ENCODE measurements around the gene SYNC.

Gene SYNC

GRCh38 chr1:32702599-32703478 is at the start of gene SYNC:
SYNC (minus strand) TSS chr1:32702770; CDS start chr1:32702660, 110 bp downstream.
- no peak for DNase-seq

- DNase-seq: no peak
These were observed 47.2 kb upstream of the SYNC start for GRCh38 chr1:32749771-32750170.

DNA sequence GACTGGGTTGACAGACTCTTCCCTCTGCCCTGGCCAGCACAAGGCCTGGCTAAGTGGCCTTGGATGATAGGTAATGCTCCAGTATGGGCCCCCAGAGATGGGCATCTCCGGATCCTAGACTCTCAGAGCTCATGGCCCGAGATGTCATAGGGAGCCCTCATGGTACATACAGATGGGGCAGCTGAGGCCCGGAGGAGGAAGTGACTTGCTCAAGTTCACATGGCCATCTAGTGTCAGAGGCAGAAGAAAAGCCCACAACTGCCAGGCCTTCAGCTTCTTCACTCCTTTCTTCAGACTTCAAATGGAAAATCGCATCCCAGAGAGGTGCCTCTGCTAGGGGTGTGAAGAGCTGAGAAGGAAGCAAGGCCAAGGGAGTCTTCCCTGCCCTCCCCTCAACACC is 46.8 kb upstream of the SYNC start:
- no peak for DNase-seq

DNA sequence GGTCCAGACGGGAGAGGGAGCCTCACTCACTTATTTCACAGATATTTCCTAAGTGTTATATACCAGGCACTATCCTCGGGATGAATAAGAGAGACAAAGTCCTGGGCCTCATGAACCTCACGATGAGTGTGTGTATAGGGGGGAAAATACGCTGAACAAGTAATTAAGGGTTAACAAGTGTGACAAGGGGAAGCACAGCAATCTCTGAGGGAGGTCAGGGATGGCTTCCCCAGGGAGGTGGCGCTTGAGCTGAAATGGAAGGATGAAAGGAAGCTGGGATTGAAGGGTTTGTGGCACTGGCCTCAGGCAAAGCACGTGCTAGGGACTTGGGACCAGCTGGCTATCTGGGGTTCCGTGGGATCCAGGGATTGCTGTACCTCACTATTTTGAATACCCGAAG is 46.4 kb upstream of the SYNC start:
- DNase-seq: no peak

- DNase-seq: no peak
These were observed 45.8 kb upstream of the SYNC start for GRCh38 chr1:32748348-32748747.

DNA sequence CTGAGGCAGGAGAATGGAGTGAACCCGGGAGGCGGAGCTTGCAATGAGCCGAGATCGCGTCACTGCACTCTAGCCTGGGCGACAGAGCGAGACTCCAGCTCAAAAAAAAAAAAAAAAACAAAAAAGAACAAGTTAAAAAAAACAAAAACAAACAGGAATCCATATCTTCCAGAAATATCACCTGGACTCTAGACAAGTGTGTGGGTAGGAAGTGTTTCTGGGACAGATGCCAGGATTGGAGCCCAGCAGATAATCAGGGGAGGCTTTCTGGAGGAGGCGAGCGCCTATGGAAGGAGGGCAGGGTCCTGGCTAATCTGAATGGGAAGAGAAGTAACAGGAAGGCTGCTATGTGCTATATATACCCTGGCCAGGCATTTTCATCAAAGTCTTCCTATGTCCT is 43.6 kb upstream of the SYNC start:
- peak; percentile 10 for DNase-seq

DNA sequence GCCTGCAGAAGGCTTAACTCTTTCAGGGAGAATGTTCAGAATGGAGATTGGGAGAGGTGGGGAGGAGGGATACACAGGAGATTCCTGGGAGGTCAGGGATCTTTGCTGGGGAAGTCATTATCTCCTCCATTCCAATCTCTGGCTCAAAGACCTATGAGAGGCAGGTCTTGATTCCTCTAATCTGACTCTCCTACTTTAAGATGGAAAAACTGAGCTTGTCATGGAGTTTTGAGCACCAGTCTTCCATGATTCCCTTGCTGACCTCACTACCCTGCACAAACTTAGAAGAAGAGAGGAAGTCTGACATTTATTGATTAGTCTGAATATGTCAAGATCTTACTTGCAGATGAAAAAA is 41.5 kb upstream of the SYNC start:
- DNase-seq: no peak

- DNase-seq: no peak
These were observed 41.0 kb upstream of the SYNC start for GRCh38 chr1:32743380-32744070.

DNA sequence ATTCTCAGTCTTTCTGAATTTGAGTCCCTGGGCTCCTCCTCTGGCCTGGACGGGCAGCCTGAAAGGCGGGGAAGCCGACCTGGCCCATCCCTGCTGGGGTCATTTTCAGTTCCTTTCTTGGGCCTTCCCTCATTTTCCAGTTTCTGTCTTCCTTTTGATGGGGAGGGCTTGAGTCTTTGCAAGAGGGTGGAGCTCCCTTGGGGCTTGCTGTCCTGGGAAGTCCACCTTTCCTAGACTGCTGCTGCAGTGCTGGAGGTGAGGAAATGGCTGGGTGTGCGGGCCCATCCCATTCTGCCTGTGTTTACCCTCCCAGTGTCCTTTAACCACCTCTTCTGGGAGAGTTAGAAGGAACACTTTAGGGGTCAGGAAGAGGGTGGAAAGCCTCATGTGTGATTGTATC is 40.4 kb upstream of the SYNC start:
- no peak for DNase-seq

DNA sequence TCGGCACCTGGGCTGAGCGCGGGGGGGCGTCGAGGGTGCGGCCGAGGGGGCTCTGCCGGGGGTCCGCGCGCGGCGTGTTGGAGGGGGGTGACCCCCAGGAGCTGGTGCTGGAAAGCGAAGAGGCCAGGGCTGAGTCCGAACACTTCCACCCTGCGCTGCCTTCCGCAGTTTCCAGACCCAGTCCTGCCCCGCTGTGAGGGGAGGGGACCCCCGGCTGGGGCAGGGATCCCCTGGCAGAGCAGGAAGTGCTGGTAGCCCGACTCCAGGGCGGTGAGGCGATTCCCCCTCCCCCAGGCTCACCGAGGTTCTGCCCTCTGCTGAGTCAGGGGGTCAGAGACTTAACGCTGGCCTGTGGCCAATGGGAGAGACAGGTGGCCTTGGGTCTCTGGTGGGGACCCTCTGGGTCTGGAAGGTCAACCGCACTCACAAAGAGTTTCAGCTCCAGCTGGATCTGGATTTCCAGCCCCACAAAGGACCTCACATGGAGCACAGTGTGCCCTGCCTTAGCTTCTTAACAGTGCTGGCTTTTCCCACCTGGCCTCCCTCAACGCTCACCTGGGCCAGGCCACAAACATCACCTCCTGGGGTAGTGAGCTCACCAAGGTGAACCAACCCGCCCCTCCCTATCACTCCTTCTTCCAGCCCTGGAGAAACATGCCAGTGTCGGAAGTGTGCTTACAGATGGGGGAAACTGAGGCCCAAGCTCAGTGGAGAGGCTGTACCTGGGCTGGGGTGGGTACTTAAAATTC is 39.8 kb upstream of the SYNC start:
- no peak for DNase-seq

GRCh38 chr1:32741413-32742198 is 39.0 kb upstream of the SYNC start:
- no peak for DNase-seq

- DNase-seq: no peak
These were observed 38.5 kb upstream of the SYNC start for GRCh38 chr1:32741059-32741412.

DNA sequence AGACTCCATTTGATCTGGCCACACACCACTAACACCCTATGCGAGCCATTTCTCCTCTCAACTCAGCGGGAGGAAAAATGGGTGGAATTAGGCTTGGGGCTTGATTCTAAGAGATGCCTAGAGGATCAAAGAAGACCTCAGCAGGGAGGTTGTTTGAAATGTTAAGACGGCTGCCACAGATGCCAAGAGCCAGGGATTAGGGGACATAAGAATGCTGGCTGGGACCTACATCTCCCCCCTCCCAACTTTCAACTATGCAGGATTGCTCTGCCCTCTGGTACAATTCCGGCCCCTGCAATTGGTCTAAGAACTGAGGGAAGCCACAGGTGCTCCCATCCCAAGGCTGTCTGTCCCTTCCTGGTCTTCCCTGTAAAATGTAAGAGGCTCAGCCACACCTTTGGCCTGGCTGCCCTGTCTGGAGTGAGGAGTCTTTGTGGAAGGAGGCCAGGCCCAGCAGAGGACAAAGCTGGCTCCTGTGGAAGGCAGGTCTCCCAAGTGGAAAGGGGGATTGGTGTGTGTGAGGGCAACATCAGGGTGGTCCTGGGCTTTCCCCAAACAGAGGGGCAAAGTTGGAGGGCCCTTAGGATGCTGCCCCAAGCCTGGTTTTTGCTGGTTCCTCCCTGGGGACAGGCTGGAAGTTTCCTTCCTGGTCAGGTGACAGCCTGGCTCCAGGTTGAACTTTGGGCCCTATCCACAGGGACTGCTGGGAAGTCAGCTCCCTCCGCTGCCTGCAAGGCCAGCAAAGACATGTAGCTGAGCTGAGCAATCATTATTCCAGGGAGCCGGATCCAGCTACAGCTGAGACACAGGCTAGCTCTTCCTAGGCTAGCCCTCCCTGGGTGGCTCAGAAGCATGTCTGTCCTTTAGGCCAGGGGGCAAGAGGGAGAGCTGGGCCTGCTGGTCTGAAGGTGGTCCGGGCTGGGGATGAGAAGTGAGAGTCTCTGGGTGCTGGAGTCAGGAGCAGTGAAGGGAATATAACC is 34.5 kb upstream of the SYNC start:
- DNase-seq: no peak

GRCh38 chr1:32733582-32734321 is 31.2 kb upstream of the SYNC start:
- DNase-seq: no peak

DNA sequence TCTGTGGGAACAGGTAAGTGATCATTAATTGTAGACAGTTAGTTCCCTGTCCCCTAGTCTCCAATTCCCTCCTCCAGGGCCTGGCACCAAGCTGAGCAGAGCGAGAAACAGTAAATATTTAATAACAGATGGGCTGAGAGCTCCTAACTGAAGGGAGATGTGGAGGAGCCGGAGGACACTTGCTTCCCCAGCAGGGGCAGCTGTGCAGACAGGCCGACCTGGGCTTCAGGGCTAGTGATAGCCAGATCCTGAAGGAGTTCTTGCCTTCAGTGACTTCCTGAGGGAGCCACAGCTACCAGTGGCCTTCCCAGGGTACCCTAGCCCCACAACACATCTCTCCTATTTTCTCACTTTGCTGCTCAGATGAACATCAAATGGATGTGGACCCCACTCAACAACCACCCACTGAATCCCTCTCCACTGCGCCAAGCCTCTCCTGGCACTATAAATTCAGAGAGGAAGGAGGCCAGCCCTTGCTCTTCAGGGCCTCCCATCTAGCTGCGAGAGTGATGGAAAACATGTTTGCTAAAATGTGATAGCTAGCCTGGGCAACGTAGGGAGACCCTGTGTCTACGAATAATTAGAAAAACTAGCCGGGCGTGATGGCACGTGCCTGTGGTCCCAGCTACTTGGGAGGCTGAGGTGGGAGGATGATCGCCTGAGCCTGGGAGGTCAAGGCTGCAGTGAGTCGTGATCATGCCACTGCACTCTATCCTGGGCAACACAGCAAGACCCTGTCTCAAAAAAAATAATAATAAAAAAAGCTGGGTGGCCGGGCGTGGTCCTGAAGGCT is 26.9 kb upstream of the SYNC start:
- DNase-seq: no peak

- no peak for DNase-seq
These were observed 26.0 kb upstream of the SYNC start for GRCh38 chr1:32728413-32729077.

GRCh38 chr1:32727876-32728275 is 25.3 kb upstream of the SYNC start:
- no peak for DNase-seq

- no peak for DNase-seq
These were observed 23.0 kb upstream of the SYNC start for GRCh38 chr1:32725615-32725982.
